Hematopoietic multipotent progenitor cell treated with erythropoietin and hydrocortisone succinate and interleukin-3 and kit ligand, for 15 days (in vitro differentiated cells): ENCODE measurements around the gene EXOC5.
A peak's percentile ranks its signal among the peaks of the same experiment; 100 is the strongest.

Experiments used
- DNase-seq: peaks from one replicate; pipeline ENCODE4 v3.0.0-alpha.2; 2015; ENCODE audit warnings: low spot score

Gene EXOC5, protein sequence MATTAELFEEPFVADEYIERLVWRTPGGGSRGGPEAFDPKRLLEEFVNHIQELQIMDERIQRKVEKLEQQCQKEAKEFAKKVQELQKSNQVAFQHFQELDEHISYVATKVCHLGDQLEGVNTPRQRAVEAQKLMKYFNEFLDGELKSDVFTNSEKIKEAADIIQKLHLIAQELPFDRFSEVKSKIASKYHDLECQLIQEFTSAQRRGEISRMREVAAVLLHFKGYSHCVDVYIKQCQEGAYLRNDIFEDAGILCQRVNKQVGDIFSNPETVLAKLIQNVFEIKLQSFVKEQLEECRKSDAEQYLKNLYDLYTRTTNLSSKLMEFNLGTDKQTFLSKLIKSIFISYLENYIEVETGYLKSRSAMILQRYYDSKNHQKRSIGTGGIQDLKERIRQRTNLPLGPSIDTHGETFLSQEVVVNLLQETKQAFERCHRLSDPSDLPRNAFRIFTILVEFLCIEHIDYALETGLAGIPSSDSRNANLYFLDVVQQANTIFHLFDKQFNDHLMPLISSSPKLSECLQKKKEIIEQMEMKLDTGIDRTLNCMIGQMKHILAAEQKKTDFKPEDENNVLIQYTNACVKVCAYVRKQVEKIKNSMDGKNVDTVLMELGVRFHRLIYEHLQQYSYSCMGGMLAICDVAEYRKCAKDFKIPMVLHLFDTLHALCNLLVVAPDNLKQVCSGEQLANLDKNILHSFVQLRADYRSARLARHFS

DNA sequence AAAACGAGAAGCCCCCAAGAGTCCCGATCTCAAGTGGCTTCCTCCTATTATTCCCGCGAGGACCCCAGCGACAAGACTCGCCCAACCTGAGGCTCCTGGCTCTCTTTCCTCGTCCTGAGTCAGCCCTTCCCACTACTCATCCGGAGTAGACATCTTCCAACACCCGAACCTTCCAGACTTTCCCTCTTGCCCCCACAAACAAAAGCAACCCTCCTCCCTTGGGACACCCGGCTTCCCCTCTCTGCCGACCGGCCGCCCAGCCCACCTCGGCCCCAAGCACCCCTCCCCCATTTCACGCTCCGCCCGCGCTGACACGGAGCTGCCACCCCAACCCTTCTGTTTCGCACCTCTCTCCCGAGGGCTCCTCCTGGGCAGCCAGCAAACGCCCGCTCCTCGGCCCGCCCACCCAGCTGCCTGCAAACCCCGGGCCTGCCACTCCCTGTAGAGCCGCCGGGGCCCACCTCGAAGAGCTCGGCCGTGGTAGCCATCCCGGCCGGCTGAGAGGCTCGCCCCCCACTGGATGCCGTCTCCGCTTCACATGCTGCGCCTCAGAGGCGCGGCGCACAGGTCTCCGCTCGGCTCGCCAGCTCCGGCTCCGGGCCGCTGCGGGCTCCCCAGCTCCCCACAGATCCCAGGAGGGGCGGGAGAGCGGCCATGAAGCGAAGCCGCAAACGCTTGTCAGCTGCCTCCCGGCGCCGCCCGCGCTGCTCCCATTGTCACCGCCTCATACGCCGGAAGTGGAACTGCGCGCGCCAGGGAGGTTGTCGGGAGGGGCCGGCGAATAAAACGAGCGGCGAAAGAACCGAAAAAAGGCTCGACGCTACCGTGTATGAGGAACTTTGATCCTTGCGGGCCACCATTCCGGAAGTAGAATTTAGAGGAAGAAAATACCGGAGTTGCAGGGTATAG lies at the start of gene EXOC5, which contains the start of gene AP5M1:
Gene EXOC5 (minus strand): TSS at position 745 of the 909 bp plus-strand sequence. CDS start 257 bp downstream, at position 488.
Gene AP5M1 (plus strand): TSS at position 811 of the 909 bp plus-strand sequence. CDS start 344 bp downstream, outside the sequence.
- peak; percentile 89 for DNase-seq

DNA sequence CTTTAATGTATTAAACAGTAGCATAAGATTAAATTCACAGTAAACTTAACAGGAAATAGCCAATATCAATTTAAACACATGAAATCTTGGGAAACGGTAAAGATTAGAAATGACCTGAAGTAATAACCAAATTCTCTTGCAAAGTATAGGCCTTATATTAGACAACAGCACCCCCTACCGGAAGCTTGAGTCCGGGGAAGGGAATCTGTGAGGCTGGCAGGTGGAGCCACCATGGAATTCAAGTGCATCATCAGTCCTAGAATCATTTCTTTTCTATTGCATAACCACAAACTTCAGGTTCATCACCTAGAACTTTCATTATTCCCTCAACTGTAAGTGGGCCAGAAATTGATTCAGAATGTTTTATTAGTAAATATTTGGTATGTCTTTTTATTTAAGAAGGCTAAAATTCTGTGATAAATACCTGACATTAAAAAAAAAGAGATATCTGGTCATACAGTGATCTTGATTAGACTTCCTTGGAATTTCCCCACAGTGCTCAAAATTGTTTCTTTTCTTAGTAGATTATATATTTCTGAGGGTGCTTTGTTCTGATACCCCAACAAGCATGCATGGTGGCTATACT lies 48.6 kb upstream of the EXOC5 start:
- DNase-seq = peak; percentile 80

- DNase-seq = no peak
These were observed 45.8 kb upstream of the EXOC5 start for GRCh38 chr14:57314396-57315089.

GRCh38 chr14:57302883-57303282 lies 34.2 kb upstream of the EXOC5 start:
- no peak for DNase-seq

GRCh38 chr14:57299511-57299910 lies 30.8 kb upstream of the EXOC5 start:
- no peak for DNase-seq

GRCh38 chr14:57297852-57298251 lies 29.1 kb upstream of the EXOC5 start:
- DNase-seq = no peak

- DNase-seq = no peak
These were observed 26.5 kb upstream of the EXOC5 start for GRCh38 chr14:57295239-57295638.

- DNase-seq = peak; percentile 38
These were observed 25.4 kb upstream of the EXOC5 start for GRCh38 chr14:57293866-57294837.

GRCh38 chr14:57291692-57292647 lies 23.3 kb upstream of the EXOC5 start:
- DNase-seq = no peak

DNA sequence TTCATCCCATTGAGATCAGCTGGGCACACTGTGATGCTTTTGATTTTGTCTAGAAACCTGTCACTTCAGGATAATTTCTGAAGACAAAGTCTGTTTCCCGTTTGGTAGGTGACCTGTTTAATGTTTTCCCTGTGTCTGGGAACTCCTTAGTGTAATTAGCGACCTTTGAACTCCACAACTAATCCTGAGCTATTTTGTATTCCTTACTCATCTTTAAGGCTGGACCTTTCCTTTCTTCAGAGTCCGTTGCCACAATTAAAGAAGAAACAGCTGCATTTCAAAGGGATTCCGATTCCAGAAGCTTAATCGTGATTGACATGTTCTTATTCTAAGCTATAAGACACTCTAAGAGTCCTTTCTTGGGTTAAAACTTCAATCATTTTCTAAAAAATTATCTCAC lies 22.0 kb upstream of the EXOC5 start:
- DNase-seq = no peak

GRCh38 chr14:57287745-57288144 lies 19.0 kb upstream of the EXOC5 start:
- peak; percentile 25 for DNase-seq

- DNase-seq = no peak
These were observed 8.4 kb upstream of the EXOC5 start for GRCh38 chr14:57277062-57277461.

DNA sequence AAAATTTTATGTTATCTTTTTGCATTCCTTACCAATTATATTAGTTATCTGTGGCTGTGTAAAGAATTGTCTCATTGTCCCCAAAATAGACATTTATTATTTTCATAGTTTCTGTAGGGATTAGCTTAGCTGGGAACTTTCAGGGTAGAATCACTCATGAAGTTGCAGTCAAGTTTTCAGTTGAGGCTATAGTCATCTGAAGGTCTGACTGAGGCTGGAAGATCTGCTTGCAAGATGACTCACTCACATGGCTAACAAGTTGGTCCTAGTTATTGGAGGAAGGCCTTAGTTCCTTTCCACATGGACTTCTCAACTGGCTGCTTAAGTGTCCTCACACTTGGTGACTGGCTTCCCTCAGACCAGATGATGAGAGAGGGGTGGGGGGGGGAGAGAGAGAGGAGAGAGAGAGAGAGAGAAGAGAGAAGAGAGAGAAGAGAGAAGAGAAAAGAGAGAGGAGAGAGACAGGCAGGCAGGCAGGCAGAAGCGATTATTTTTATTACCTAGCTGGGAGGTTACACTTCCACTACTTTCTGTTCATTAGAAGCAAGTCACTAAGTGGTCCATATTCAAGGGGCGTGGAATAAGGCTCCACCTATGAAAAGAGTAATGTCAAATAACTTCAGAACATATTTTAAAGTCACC lies 6.4 kb upstream of the EXOC5 start:
- no peak for DNase-seq

GRCh38 chr14:57274551-57274950 lies 5.8 kb upstream of the EXOC5 start:
- DNase-seq = no peak

DNA sequence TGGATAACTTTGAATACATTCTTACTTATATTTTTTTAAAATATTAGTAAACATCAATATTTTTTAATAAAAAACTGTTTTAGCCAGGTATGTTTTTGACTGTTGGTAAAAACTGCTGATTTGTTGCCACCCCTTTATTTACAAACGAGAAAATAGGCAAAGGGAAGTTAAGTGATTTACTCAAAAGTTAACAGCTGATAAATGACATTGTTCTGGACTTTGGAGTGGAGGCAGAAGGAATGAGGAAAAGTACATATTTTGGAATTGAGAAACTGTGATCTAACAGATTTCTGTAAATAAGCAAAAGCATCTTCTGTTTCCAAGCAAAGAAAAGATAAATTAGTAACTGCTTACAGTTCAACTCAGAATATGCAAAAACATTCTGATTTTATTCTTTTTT lies 4.5 kb upstream of the EXOC5 start:
- no peak for DNase-seq

- no peak for DNase-seq
These were observed 2.6 kb downstream of the EXOC5 start for GRCh38 chr14:57266065-57266464.

GRCh38 chr14:57262117-57262516 lies 6.6 kb downstream of the EXOC5 start:
- no peak for DNase-seq

DNA sequence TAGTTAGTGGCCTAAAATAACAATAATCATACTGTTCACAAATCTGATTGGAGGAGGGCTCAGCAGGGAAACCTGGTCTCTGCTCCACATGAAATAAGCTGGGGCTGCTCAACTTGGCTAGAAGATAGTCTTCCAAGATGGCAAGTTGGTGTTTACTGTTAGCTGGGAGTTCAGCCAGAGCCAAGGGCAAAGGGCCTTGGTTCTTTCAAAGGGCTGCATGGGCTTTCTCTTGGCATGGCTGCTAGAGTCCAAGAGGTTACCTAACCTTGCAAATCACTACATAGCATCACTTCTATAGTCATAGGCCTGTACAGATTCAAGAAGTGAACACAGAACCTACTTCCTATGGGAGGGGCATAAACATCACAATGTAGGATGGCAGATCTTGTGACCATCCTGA lies 7.1 kb downstream of the EXOC5 start:
- DNase-seq = no peak
